GM10847 (cell line): ENCODE data around the gene TOX2.

Source experiments
- POLR2A ChIP-seq: IDR thresholded peaks from 2 replicates; pipeline ENCODE4 v1.6.1; 2011; ENCODE audit not compliant: insufficient read length; ENCODE audit errors: extremely low read depth

The TOX2 gene

GRCh38 chr20:43943725-43944124 lies 29.1 kb downstream of the TOX2 start:
- TF ChIP-seq POLR2A: no peak

GRCh38 chr20:43944653-43945235 lies 30.1 kb downstream of the TOX2 start:
- TF ChIP-seq POLR2A: no peak

DNA sequence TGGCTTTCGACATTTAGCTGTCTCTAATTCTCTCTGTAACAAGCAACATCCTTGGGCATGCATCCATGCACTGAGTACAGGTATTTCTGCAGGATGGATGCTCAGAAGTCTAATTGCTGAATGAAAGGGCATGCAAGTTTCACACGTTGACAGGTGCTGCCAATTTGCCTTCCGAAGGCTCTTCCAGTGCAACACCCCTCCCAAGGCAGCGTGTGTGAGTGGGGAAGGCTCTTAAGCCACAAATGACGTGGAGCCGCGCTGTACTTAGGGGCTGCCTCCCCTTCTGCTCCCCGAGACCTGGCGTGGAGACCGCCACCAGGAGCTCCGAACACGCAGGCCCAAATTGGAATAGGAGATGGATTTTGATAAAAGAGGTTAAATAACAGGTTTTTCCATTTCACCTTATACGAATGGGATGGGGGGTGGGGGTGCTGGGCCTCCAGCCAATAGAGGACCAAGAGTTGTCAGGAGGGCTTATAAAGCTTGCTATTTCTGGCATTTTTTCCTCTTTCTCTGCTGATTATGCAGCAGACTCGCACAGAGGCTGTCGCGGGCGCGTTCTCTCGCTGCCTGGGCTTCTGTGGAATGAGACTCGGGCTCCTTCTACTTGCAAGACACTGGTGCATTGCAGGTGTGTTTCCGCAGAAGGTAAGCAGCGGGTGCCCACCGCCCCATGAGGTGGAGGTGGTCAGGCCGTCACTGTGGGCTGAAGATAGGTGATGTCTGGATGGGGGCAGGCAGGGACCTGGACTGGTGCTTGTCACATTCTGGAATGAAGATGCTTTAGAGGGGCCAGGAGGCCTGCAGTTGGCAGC lies 30.9 kb downstream of the TOX2 start:
- no peak for TF ChIP-seq POLR2A

GRCh38 chr20:43946206-43946491 lies 31.5 kb downstream of the TOX2 start:
- no peak for TF ChIP-seq POLR2A

DNA sequence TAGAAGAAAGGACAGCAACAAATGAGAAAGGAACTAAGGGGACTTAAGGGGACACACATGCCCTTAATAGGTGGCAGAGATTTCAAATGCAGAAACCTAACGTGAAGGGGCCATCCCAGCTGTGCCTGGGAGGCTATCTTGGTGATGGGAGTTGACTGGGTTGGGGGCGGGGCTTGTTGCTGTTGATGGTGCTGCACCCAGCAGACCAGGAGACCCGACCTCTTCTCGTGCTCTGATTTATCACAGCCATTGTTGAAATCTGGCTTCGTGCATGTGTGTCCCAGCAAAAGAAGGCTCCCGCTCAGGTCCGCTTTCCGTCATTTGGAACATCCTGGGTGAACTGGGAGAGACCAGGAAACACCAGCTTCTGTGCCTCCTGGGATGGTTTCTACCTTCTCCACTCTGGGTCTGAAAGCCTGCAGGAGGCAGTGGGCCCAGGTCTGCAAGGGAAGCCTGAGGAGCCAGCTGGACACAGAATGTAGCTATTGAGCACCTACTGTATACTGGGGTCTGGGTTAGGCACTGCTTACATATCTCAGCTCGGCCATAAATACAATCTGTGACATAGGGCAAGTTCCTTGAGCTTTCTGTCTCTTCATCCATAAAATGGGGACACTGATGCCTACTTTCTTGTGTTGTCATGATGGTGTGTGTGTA lies 32.1 kb downstream of the TOX2 start:
- TF ChIP-seq POLR2A: no peak

GRCh38 chr20:43947316-43947710 lies 32.7 kb downstream of the TOX2 start:
- no peak for TF ChIP-seq POLR2A

DNA sequence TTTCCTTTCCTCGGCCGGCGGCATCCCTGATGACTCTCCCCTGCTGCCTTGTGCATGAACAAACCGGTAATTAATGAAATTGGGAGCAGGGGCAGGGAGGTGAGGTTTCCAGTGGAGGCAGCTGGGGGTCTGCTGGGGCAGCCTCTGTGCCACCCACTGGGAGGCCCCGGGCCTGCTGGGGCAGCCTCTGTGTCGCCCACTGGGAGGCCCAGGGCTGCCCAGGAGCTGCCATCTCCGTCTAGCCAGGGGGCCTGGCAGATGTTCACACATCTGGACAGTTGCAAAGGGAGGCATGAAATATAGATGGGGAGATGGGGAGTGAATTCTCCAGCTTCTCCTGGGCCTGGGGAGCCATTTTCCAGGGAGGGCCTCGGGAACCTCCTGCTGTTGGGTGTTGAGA lies 33.8 kb downstream of the TOX2 start:
- no peak for TF ChIP-seq POLR2A

DNA sequence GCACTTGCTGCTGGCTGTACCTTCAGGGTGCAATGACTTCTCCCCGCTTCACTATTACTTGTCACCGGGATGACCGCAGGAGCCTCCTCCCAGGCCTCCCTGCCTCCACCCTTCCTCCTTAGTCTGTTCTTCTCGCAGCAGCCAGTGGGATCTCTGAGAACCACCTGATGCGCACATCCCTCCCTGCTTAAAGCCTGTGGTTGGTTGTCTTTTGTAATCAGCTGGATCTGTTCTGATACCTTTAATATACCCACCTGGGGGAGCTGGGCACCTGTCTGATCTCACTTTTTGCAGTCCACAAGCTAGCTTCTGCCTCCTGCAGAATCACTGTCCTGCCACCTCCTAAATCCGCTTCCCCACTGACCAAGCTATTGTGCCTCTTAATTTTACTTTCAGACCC lies 34.6 kb downstream of the TOX2 start:
- no peak for TF ChIP-seq POLR2A

DNA sequence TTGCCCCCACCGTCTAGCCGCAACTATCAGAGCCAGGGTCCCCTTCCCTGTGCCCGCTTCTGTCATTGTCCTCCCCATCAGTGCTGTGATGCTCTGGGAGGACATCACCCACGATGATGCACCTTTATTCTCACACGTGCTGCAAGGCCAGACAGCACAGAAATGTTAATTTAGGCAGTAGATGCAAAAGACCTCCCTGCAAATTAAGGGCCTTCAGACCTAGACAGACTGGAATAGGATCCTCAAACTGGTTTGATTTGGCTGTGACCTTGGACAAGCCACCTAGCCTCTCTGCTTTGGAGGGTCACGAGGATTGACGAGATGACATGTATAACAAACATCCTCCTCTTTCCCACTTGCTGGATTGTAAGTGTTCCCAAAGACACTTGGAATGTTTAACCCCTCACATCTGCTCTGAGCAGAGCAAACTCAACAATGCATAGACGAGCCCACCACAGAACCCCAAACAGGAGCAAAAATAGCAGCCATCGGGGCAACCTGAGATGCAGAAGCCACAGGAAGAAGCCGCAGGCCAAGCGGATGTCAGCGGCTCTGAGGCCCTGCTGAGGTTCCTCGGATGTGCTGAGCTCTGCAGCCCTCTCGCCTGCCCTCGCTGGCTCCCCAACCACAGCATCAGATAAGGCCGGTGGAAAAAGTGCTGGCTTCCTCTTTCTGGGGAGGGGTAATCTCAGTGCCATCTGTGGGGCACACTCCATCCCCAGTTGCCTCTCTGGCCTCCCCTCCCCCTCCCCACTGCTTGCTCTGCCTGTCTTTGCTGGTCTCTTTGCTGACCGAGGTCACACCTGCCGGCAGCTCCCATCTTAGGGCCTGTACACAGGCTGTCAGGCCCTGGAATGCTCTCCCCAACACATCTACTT lies 35.3 kb downstream of the TOX2 start:
- no peak for TF ChIP-seq POLR2A

DNA sequence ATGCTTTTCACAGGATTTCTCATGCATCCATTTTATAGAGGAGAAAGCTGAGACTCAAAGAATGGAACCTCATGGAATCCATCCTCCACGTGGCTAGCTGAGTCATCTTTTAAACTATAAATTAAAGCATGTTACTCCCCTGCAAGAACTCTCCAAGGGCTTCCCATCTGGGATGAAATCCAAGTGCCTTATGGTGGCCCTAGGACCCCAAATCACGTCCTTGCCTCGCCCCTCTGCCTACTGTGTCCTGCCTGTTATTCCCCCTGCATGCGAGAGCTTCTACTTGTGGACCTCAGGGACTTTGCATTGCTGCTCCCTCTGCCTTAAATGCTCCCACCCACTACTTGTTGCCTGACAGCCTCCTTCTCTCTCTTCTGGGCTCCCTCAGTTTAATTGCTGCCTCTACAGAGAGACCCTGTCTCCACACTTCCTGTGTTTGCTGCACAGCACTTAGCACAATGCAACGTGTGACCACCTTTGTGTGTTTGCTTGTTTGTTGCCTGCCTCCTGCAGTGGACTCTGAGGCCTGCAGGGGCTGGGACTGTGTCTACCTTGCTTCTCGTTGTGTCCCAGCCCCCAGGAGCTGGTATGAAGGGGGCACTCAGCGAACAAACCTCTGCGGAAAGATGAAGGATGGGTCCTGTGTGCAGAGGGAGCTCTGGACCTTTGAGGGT lies 39.4 kb downstream of the TOX2 start:
- no peak for TF ChIP-seq POLR2A

DNA sequence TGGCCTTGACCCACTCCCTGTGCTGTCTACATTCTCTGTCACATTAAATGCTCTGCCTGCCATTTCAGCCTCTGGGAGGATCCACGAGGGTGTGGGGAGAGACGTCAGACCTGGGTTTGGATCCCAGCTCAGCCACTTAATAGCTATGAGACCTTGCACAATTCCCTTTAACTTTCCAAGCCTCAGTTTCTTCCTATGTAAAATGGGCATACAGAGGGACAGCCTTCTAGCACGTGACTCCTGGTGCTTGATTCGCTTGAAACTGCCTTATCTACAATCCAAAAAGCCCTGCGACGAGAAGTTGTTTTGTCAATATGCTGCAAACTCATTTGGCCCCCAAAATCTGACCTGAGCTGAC lies 40.0 kb downstream of the TOX2 start:
- no peak for TF ChIP-seq POLR2A

DNA sequence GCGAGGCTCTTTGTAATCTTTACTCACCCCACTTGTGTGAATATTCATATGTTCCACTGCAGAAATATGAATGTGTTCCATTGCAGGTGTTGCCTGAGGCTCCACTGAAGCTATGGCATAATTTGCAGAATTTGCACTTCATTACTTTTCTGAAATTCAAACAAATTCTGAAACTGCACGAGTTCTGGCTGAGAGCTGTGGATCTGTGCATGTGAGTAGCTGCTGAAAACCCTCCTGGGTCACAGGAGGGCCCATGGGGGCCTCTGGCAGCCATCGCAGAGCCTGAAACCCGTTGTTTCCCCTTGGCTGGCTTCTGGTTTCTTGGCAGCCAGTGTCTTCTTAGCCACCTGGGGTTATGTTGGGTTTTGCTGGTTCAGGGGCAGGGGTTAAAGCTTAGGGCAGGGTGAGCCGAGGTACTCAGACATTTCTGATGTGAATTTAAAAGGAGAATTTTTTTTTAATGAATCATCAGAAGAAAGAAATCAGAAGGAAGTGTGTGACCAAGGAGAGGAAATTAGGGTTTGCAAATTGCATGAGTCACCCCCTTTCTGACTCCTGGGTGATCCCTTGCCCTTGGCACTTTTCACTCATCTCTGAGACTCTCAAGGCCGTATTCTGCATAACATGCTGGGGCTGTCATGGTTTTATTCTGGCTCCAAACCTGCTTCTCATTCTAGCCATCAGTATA lies 40.6 kb downstream of the TOX2 start:
- TF ChIP-seq POLR2A: no peak

- no peak for TF ChIP-seq POLR2A
Observed at GRCh38 chr20:43955750-43956191, 41.1 kb downstream of the TOX2 start.

DNA sequence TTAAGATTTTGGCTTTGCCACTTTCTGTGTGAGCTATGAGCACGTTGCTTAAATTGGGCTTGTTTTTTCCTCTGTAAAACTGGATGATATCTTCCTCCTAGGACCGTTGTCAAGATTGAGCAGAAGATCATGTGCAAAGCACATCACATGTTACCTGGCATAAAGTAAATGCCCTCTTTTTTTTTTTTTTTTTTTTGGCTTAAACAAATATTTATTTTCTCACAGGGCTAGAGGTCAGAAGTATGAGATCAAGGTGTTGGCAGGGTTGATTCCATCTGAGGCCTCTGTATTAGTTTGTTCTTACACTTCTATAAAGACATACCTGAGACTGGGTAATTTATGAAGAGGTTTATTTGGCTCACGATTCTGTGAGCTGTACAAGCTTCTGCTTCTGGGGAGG lies 42.7 kb downstream of the TOX2 start:
- no peak for TF ChIP-seq POLR2A
